OCI-LY7 (cell line): Measurements from ENCODE around the gene MIOX. TPM values are rescaled to one million over a fixed set of nuclear protein-coding genes. Genes with fewer than 3 reads are reported as not detected.

ENCODE experiments used
- BruUV-seq: library from RNA; stranded (reverse); fragments of 400-500 nt; replicated peaks from 2 replicates; lab custom pipeline; 2021; lab: Mats Ljungman, UMichigan
- CTCF ChIA-PET: fragments of 300-600 bp; sonication (Branson Sonifier 250); formaldehyde crosslinking; loops from one replicate; lab custom pipeline; 2022; ENCODE audit warnings: antibody characterized with exemption; ENCODE audit not compliant: unreplicated experiment; lab: Charles Lee
- POLR2A ChIA-PET: fragments of 300-600 bp; sonication (Branson Sonifier 250); formaldehyde crosslinking; loops from one replicate; lab custom pipeline; 2022; ENCODE audit warnings: antibody characterized with exemption; lab: Charles Lee
- DNase-seq: peaks from one replicate; pipeline ENCODE4 v3.0.0-alpha.2; 2015; ENCODE audit warnings: low spot score
- H2AFZ ChIP-seq: fragments of 200-600 bp; sonication (generic), shearing (Covaris generic); 2 replicates; pipeline ENCODE4 v1.6.1; 2014; ENCODE audit warnings: mild to moderate bottlenecking, antibody characterized with exemption, low read length, moderate library complexity
- H3K27ac ChIP-seq: fragments of 200-600 bp; sonication (generic); 2 replicates; pipeline ENCODE4 v1.5.1; 2014; ENCODE audit warnings: mixed run types, low read depth, mild to moderate bottlenecking, moderate library complexity, low read length, inconsistent platforms; ENCODE audit not compliant: poor library complexity, severe bottlenecking
- H3K36me3 ChIP-seq: fragments of 200-600 bp; sonication (generic); 2 replicates; pipeline ENCODE4 v1.6.1; 2014; ENCODE audit warnings: mild to moderate bottlenecking, antibody characterized with exemption, low read length, moderate library complexity, mixed read lengths; ENCODE audit not compliant: insufficient read depth
- H3K4me1 ChIP-seq: fragments of 200-600 bp; sonication (generic); 2 replicates; pipeline ENCODE4 v1.5.1; 2014; ENCODE audit warnings: mild to moderate bottlenecking, low read length; ENCODE audit not compliant: insufficient read depth, poor library complexity, severe bottlenecking
- H3K4me2 ChIP-seq: fragments of 200-600 bp; sonication (generic); 2 replicates; pipeline ENCODE4 v1.6.1; 2014; ENCODE audit warnings: mild to moderate bottlenecking, low read length
- H3K4me3 ChIP-seq: fragments of 200-600 bp; sonication (generic); 2 replicates; pipeline ENCODE4 v1.5.1; 2014; ENCODE audit warnings: mild to moderate bottlenecking, low read depth, low read length; ENCODE audit not compliant: poor library complexity, severe bottlenecking
- H3K79me2 ChIP-seq: fragments of 200-600 bp; sonication (generic); 2 replicates; pipeline ENCODE4 v1.6.1; 2016; ENCODE audit warnings: low read depth, mild to moderate bottlenecking, low read length, moderate library complexity, mixed read lengths; ENCODE audit not compliant: insufficient read depth
- H3K9me2 ChIP-seq: fragments of 200-600 bp; sonication (generic); 2 replicates; pipeline ENCODE4 v1.6.1; 2016; ENCODE audit warnings: mild to moderate bottlenecking, low read length, mixed read lengths; ENCODE audit not compliant: insufficient read depth
- H3K9me3 ChIP-seq: fragments of 200-600 bp; sonication (generic); 2 replicates; pipeline ENCODE4 v1.6.1; 2014; ENCODE audit warnings: mild to moderate bottlenecking, mixed run types, low read length, mixed read lengths
- H4K20me1 ChIP-seq: fragments of 200-600 bp; sonication (generic); 2 replicates; pipeline ENCODE4 v1.6.1; 2014; ENCODE audit warnings: mild to moderate bottlenecking, antibody characterized with exemption, low read length, moderate library complexity, mixed read lengths; ENCODE audit not compliant: insufficient read depth
- EZH2phosphoT487 ChIP-seq: fragments of 200-600 bp; sonication (generic); IDR thresholded peaks from 2 replicates; pipeline ENCODE4 v1.6.1; 2018; ENCODE audit warnings: low read depth, borderline replicate concordance, mild to moderate bottlenecking, mixed run types, antibody characterized with exemption, low read length, moderate library complexity, mixed read lengths
- intact Hi-C: fragments of 100-400 bp; cut with micrococcal nuclease; formaldehyde crosslinking; loops from one replicate; pipeline ENCODE4 v1.10.0; 2022; ENCODE audit not compliant: unreplicated experiment
- total RNA-seq, 2 experiments: library from RNA; depleted of rRNA in 1 of 2; stranded (reverse); fragments of >200 nt in 1 of 2; shearing (Covaris generic) in 1 of 2; gene quantifications; 2 replicates each; pipeline ENCODE4 v1.2.3, GENCODE V29; 2014 to 2022
- TF ChIP-seq, protein P1 (sequence below): fragments of 200-600 bp; sonication (generic); conservative IDR thresholded peaks from 2 replicates; pipeline ENCODE4 v1.5.1; 2014; ENCODE audit warnings: mild to moderate bottlenecking, antibody characterized with exemption, low read length, moderate library complexity, mixed read lengths

MIOX gene
- total RNA-seq, 2 experiments from 2014 or later, result 0.53 TPM; not detected in 1

DNA sequence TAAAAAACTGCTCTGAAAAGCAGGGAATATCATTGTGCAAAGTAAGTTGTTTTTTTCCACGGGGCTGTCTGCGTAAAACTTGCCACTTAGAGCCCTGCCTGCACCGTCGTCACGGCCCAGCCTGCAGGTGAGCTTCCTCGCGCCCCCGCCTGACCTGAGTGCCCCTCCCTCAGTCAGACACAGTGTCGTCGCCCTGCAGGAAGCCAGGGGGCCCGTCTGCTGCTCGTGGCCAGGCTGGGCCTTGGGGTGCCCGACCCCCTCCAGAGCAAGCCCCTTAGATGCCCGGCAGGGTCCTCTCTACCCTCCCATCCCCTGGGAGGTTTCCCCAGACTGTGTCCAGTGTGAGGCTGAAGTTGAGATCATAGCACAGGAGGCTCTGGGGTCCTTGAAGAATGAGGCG, 43.5 kb upstream of the MIOX start:
- Histone ChIP-seq H3K9me2 (no peaks in the 10 kb centered on the region), H4K20me1 (no peaks in the 10 kb centered on the region), H2AFZ (no peak overlapping the region), H3K9me3 (no peaks in the 10 kb centered on the region), H3K79me2 (no peaks in the 10 kb centered on the region), H3K4me2 (no peak overlapping the region), H3K4me1 (peaks cover 23% of the 10 kb centered on the region), H3K27ac (no peak overlapping the region), H3K36me3 (peaks cover 85% of the 10 kb centered on the region), H3K4me3 (no peak overlapping the region)
- DNase-seq, result no peak
- intact Hi-C loops, result no loop called here
- ChIA-PET POLR2A (no interaction called here), CTCF (no interaction called here)
- BruUV-seq, result TSS peak; percentile 74
- no peak for TF ChIP-seq EZH2phosphoT487
- TF ChIP-seq, protein P1, sequence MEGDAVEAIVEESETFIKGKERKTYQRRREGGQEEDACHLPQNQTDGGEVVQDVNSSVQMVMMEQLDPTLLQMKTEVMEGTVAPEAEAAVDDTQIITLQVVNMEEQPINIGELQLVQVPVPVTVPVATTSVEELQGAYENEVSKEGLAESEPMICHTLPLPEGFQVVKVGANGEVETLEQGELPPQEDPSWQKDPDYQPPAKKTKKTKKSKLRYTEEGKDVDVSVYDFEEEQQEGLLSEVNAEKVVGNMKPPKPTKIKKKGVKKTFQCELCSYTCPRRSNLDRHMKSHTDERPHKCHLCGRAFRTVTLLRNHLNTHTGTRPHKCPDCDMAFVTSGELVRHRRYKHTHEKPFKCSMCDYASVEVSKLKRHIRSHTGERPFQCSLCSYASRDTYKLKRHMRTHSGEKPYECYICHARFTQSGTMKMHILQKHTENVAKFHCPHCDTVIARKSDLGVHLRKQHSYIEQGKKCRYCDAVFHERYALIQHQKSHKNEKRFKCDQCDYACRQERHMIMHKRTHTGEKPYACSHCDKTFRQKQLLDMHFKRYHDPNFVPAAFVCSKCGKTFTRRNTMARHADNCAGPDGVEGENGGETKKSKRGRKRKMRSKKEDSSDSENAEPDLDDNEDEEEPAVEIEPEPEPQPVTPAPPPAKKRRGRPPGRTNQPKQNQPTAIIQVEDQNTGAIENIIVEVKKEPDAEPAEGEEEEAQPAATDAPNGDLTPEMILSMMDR, result no peak

DNA sequence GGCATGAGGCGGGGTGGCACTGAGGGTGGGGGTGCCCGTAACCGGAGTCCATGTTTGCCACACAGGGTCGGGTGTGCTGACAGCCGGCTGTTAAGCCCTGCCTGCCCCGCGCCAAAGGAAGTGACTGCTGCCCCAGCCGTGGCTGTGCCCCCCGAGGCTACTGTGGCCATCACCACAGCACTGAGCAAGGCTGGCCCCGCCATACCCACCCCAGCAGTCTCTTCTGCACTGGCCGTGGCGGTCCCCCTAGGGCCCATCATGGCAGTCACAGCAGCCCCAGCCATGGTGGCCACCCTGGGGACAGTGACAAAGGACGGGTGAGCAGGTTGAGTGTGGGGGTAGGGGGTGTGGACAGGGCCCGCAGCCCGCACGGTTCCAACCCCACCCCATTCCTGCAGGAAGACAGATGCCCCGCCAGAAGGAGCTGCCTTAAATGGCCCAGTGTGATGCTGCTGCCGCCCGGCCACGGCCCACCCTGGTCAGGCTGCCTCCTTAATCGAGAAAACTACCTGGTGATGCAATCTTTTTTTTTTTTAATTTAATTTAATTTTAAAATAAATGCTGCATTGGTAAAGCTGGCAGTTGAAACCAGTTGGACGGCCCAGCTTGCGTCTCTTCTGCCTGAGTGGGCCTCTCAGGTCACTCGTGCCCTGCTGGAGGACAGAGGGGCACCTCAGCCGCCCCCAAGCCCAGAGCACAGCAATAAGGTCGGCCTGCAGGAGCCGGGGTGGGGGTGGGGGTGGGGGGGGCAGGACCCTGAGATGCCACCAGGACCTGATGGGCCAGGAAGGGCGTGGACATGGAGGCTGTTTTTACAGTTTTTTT, 42.6 kb upstream of the MIOX start:
- Histone ChIP-seq H3K4me1 (peaks cover 27% of the 10 kb centered on the region), H3K79me2 (no peaks in the 10 kb centered on the region), H3K4me3 (no peak overlapping the region), H3K27ac (peak overlapping the region; percentile 72), H2AFZ (no peak overlapping the region), H3K4me2 (no peak overlapping the region), H4K20me1 (no peaks in the 10 kb centered on the region), H3K9me2 (no peaks in the 10 kb centered on the region), H3K9me3 (no peaks in the 10 kb centered on the region), H3K36me3 (peaks cover 89% of the 10 kb centered on the region)
- DNase-seq, result no peak
- ChIA-PET CTCF (no interaction called here), POLR2A (interaction anchor here (0.5 to 0.7 kb wide), 2 partner anchors 8 to 71 kb away, joined by 3 read pairs; no protein-coding TSS in a partner anchor)
- no TSS peak for BruUV-seq
- intact Hi-C loops, result no loop called here
- TF ChIP-seq, protein P1, result no peak
- no peak for TF ChIP-seq EZH2phosphoT487

DNA sequence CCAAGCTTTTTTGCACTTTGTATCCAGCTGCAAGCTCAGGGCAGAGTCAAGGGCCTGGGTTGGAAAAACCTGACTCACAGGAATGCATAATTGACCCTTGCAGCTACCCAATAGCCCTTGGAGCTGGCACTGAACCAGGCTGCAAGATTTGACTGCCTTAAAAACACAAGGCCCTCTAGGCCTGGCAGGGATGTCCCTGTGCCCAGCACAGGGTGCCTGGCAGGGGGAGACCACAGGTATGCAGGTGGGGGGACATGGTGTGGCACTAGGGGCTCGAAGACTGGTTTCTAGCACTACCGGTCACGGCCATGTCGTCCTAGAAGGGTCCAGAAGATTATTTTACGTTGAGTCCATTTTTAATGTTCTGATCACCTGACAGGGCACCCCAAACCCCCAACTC, 42.0 kb upstream of the MIOX start:
- H2AFZ ChIP-seq, result no peak overlapping the region
- H3K79me2 ChIP-seq, result no peaks in the 10 kb centered on the region
- DNase-seq, result no peak
- H3K27ac ChIP-seq, result peak overlapping the region; percentile 72
- intact Hi-C loops, result no loop called here
- TF ChIP-seq, protein P1, result no peak
- no peak for TF ChIP-seq EZH2phosphoT487
- H3K9me2 ChIP-seq, result no peaks in the 10 kb centered on the region
- no peak overlapping the region for H3K4me3 ChIP-seq
- ChIA-PET CTCF (no interaction called here), POLR2A (interaction anchor here (0.5 to 0.7 kb wide), 2 partner anchors 8 to 70 kb away, joined by 3 read pairs; no protein-coding TSS in a partner anchor)
- H3K9me3 ChIP-seq, result no peaks in the 10 kb centered on the region
- BruUV-seq, result TSS peak; percentile 64
- no peaks in the 10 kb centered on the region for H4K20me1 ChIP-seq
- H3K36me3 ChIP-seq, result peaks cover 88% of the 10 kb centered on the region
- peak overlapping the region; percentile 60 for H3K4me2 ChIP-seq
- peaks cover 33% of the 10 kb centered on the region for H3K4me1 ChIP-seq
